HepG2 (cell line): Measurements from ENCODE around the gene TSPYL1. TPM values are rescaled to one million over a fixed set of nuclear protein-coding genes. Genes with fewer than 3 reads are reported as not detected.

ENCODE experiments used
- CENPX ChIP-seq: sonication (generic); formaldehyde crosslinking; IDR thresholded peaks from 2 replicates; pipeline ENCODE4 v1.9.0; 2021; ENCODE audit warnings: mild to moderate bottlenecking, missing genetic modification reagents, moderate library complexity
- CREB1 ChIP-seq, 2 experiments: fragments of 450-650 bp in 1 of 2; IDR thresholded peaks; 2 replicates each; pipeline ENCODE4 v1.6.1; 2016 to 2017; ENCODE audit warnings: control low read depth in 1 of 2, mild to moderate bottlenecking in 1 of 2, missing compliant biosample characterization in 1 of 2, missing genetic modification characterization in 1 of 2
- FOSL2 ChIP-seq: sonication (generic); formaldehyde crosslinking; IDR thresholded peaks from 2 replicates; pipeline ENCODE4 v1.4.0; 2020; ENCODE audit warnings: missing genetic modification reagents
- GATA4 ChIP-seq: sonication (generic); IDR thresholded peaks from 2 replicates; pipeline ENCODE4 v1.6.1; 2016; ENCODE audit warnings: antibody characterized with exemption, low read depth, borderline replicate concordance
- HNRNPK ChIP-seq: fragments of 200-400 bp; formaldehyde crosslinking; IDR thresholded peaks from 2 replicates; pipeline ENCODE4 v1.6.1; 2018; ENCODE audit warnings: low read length, low read depth, moderate library complexity, mild to moderate bottlenecking; ENCODE audit not compliant: poor library complexity, severe bottlenecking
- NFIC ChIP-seq: IDR thresholded peaks from 2 replicates; pipeline ENCODE4 v1.6.1; 2012; ENCODE audit warnings: mild to moderate bottlenecking, low read length, inconsistent platforms
- NR2F6 ChIP-seq, 2 experiments: IDR thresholded peaks; 2 replicates each; pipeline ENCODE4 v1.6.1; 2016; ENCODE audit warnings: antibody characterized with exemption in 1 of 2, mild to moderate bottlenecking in 1 of 2
- PTBP1 ChIP-seq: fragments of 200-400 bp; formaldehyde crosslinking; IDR thresholded peaks from 2 replicates; pipeline ENCODE4 v1.6.1; 2018; ENCODE audit warnings: low read length, low read depth; ENCODE audit not compliant: poor library complexity, severe bottlenecking
- SOX6 ChIP-seq, 2 experiments: fragments of 450-650 bp in 1 of 2; sonication (generic) in 1 of 2; formaldehyde crosslinking in 1 of 2; IDR thresholded peaks; 2 replicates each; pipeline versions ENCODE4 v1.4.0 to v1.6.1; 2017 to 2020; ENCODE audit warnings: antibody characterized with exemption in 1 of 2, mild to moderate bottlenecking in 1 of 2, missing genetic modification reagents in 1 of 2
- STAG1 ChIP-seq: sonication (generic); formaldehyde crosslinking; IDR thresholded peaks from 2 replicates; pipeline ENCODE4 v1.4.0; 2020; ENCODE audit warnings: missing genetic modification reagents
- SUZ12 ChIP-seq: fragments of 150-350 bp; IDR thresholded peaks from 2 replicates; pipeline ENCODE4 v1.6.1; 2014; ENCODE audit warnings: low read depth, low read length
- TSC22D2 ChIP-seq: sonication (generic); formaldehyde crosslinking; IDR thresholded peaks from 2 replicates; pipeline ENCODE4 v1.5.1; 2020; ENCODE audit warnings: missing genetic modification reagents, mild to moderate bottlenecking, borderline replicate concordance
- ZBTB20 ChIP-seq: sonication (generic); formaldehyde crosslinking; IDR thresholded peaks from 2 replicates; pipeline ENCODE4 v1.8.1; 2023; ENCODE audit warnings: missing genetic modification reagents, low read depth, mild to moderate bottlenecking, borderline replicate concordance
- ZFX ChIP-seq: sonication (generic); formaldehyde crosslinking; IDR thresholded peaks from 2 replicates; pipeline ENCODE4 v1.4.0; 2020; ENCODE audit warnings: mild to moderate bottlenecking, low read depth, missing genetic modification reagents, moderate library complexity
- ZNF296 ChIP-seq: sonication (generic); formaldehyde crosslinking; conservative IDR thresholded peaks from 2 replicates; pipeline ENCODE4 v1.5.0; 2020; ENCODE audit warnings: mild to moderate bottlenecking, missing genetic modification reagents
- ZNF644 ChIP-seq: IDR thresholded peaks from 2 replicates; pipeline ENCODE4 v1.6.1; 2016; ENCODE audit warnings: low read depth
- ZNF746 ChIP-seq: sonication (generic); formaldehyde crosslinking; IDR thresholded peaks from 2 replicates; pipeline ENCODE4 v1.8.0; 2022; ENCODE audit warnings: mild to moderate bottlenecking, missing genetic modification reagents
- ZSCAN30 ChIP-seq: sonication (generic); formaldehyde crosslinking; IDR thresholded peaks from 2 replicates; pipeline ENCODE4 v1.5.0; 2020; ENCODE audit warnings: mild to moderate bottlenecking, missing genetic modification reagents
- polyA plus RNA-seq, 8 experiments: library from polyadenylated mRNA; depleted of rRNA in 3 of 8; stranded (reverse) in 7 of 8; unstranded in 1 of 8; fragments of >200 nt; fragmentation: Illumina TruSeq in 4 of 8; extraction: Trizol in 4 of 8; gene quantifications; 2 replicates each; pipeline versions ENCODE4 v1.2.1 to v1.2.3, GENCODE V29; 2011 to 2016; ENCODE audit warnings: low read depth in 4 of 8, missing spikeins in 1 of 8, mixed read lengths in 1 of 8; ENCODE audit not compliant: insufficient read depth in 1 of 8
- total RNA-seq, 5 experiments: library from RNA; depleted of rRNA; stranded (reverse); fragments of >200 nt; fragmentation: Illumina TruSeq; extraction: Trizol; gene quantifications; 2 replicates each; pipeline ENCODE4 v1.2.3, GENCODE V29; 2016; ENCODE audit warnings: low read depth in 1 of 5
- TF ChIP-seq, protein P1 (sequence below): IDR thresholded peaks from 2 replicates; pipeline ENCODE4 v1.4.0; 2020; ENCODE audit warnings: mild to moderate bottlenecking, missing genetic modification reagents
- TF ChIP-seq, protein P2 (sequence below), 2 experiments: sonication (generic) in 1 of 2; formaldehyde crosslinking in 1 of 2; IDR thresholded peaks; 2 replicates each; pipeline versions ENCODE4 v1.4.0 to v1.6.1; 2016 to 2020; ENCODE audit warnings: borderline replicate concordance in 1 of 2, low read depth in 1 of 2, mild to moderate bottlenecking in 1 of 2, missing genetic modification reagents in 1 of 2
- TF ChIP-seq, protein P3 (sequence below): sonication (generic); formaldehyde crosslinking; conservative IDR thresholded peaks from 2 replicates; pipeline ENCODE4 v1.4.0; 2020; ENCODE audit warnings: missing genetic modification reagents

TSPYL1 gene
- total and polyA plus RNA-seq, 2 of the 13 experiments (the other 11 are each of a cell fraction or from before 2014, with no cell fraction given) = 28.3 to 93.0 TPM

DNA sequence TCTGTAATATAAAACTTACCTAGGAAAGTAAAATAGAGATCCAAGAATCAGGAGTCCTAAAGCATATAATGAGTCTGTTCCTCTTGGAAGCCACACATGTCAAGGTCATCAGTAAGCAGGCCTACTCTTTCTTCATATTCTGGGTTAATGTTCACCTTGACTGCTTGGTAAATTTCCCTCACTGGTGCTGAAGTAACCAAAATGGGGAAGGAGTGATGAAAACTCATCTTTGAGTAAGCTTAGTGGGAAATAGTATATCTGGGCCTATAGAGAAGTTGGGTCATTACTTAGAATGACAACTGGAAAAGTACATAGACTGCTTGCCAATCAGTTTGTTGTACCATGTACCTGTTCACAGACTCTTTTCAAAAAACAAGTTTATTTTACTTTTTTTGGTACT is 32.4 kb downstream of the TSPYL1 start (continued):
- TF ChIP-seq TSC22D2 (CRISPR knock-in tag) (no peak), ZSCAN30 (CRISPR knock-in tag) (no peak), ZNF296 (no peak), FOSL2 (CRISPR knock-in tag) (0 out of 2 replicates have a peak, but pooled peaks have one; percentile 15), NFIC (peak; percentile 38; the same call in 1 of the 2 replicates), SUZ12 (no peak), NR2F6 (IDR thresholded peaks at IDR 0.05) (peak; percentile 71), NR2F6 (CRISPR knock-in tag; IDR thresholded peaks at IDR 0.05) (peak; percentile 73; the same call in 1 of the 2 replicates), STAG1 (CRISPR knock-in tag) (no peak), ZNF746 (CRISPR knock-in tag) (no peak), ZNF644 (peak; percentile 95), CENPX (no peak), ZBTB20 (CRISPR knock-in tag) (0 out of 2 replicates have a peak, but pooled peaks have one; percentile 40), GATA4 (no peak), SOX6 (IDR thresholded peaks at IDR 0.05) (no peak), SOX6 (CRISPR knock-in tag; IDR thresholded peaks at IDR 0.05) (peak; percentile 51; the same call in 1 of the 2 replicates), ZFX (0 out of 2 replicates have a peak, but pooled peaks have one; percentile 37), PTBP1 (no peak), HNRNPK (no peak), CREB1 (IDR thresholded peaks at IDR 0.05) (no peak), CREB1 (CRISPR knock-in tag; IDR thresholded peaks at IDR 0.05) (0 out of 2 replicates have a peak, but pooled peaks have one; percentile 3)
- TF ChIP-seq, protein P1, sequence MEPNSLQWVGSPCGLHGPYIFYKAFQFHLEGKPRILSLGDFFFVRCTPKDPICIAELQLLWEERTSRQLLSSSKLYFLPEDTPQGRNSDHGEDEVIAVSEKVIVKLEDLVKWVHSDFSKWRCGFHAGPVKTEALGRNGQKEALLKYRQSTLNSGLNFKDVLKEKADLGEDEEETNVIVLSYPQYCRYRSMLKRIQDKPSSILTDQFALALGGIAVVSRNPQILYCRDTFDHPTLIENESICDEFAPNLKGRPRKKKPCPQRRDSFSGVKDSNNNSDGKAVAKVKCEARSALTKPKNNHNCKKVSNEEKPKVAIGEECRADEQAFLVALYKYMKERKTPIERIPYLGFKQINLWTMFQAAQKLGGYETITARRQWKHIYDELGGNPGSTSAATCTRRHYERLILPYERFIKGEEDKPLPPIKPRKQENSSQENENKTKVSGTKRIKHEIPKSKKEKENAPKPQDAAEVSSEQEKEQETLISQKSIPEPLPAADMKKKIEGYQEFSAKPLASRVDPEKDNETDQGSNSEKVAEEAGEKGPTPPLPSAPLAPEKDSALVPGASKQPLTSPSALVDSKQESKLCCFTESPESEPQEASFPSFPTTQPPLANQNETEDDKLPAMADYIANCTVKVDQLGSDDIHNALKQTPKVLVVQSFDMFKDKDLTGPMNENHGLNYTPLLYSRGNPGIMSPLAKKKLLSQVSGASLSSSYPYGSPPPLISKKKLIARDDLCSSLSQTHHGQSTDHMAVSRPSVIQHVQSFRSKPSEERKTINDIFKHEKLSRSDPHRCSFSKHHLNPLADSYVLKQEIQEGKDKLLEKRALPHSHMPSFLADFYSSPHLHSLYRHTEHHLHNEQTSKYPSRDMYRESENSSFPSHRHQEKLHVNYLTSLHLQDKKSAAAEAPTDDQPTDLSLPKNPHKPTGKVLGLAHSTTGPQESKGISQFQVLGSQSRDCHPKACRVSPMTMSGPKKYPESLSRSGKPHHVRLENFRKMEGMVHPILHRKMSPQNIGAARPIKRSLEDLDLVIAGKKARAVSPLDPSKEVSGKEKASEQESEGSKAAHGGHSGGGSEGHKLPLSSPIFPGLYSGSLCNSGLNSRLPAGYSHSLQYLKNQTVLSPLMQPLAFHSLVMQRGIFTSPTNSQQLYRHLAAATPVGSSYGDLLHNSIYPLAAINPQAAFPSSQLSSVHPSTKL = peak; percentile 92
- TF ChIP-seq, protein P2, sequence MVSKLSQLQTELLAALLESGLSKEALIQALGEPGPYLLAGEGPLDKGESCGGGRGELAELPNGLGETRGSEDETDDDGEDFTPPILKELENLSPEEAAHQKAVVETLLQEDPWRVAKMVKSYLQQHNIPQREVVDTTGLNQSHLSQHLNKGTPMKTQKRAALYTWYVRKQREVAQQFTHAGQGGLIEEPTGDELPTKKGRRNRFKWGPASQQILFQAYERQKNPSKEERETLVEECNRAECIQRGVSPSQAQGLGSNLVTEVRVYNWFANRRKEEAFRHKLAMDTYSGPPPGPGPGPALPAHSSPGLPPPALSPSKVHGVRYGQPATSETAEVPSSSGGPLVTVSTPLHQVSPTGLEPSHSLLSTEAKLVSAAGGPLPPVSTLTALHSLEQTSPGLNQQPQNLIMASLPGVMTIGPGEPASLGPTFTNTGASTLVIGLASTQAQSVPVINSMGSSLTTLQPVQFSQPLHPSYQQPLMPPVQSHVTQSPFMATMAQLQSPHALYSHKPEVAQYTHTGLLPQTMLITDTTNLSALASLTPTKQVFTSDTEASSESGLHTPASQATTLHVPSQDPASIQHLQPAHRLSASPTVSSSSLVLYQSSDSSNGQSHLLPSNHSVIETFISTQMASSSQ (IDR thresholded peaks at IDR 0.05; ENCODE audit: low read depth) = peak; percentile 90
- TF ChIP-seq, protein P2 (CRISPR knock-in tag; IDR thresholded peaks at IDR 0.05; ENCODE audit: borderline replicate concordance) = peak; percentile 94
- TF ChIP-seq, protein P3, sequence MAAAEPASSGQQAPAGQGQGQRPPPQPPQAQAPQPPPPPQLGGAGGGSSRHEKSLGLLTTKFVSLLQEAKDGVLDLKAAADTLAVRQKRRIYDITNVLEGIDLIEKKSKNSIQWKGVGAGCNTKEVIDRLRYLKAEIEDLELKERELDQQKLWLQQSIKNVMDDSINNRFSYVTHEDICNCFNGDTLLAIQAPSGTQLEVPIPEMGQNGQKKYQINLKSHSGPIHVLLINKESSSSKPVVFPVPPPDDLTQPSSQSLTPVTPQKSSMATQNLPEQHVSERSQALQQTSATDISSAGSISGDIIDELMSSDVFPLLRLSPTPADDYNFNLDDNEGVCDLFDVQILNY (CRISPR knock-in tag) = no peak
